SK-N-MC (cell line): ENCODE measurements around the gene ZBTB7C.

ENCODE experiments used
- EZH2 ChIP-seq: fragments of 200-600 bp; sonication (generic); IDR thresholded peaks from one replicate; pipeline ENCODE4 v1.6.1; 2017; ENCODE audit warnings: antibody characterized with exemption
- POLR2AphosphoS5 ChIP-seq: IDR thresholded peaks from 2 replicates; pipeline ENCODE4 v1.6.1; 2012; ENCODE audit warnings: mild to moderate bottlenecking, low read depth, low read length, borderline replicate concordance

GRCh38 chr18:48188609-48189008 lies 220.6 kb downstream of the ZBTB7C start:
- TF ChIP-seq POLR2AphosphoS5 (no peak), EZH2 (no peak)
